ENCODE results near the gene NCOR1.
A peak's percentile ranks its signal among the peaks of the same experiment; 100 is the strongest.

NCOR1 gene

GRCh38 chr17:16251043-16251442, 35.7 kb upstream of the NCOR1 start:
- Histone ChIP-seq H3K9me3 (ENCODE audit: insufficient read depth, low read depth, low read length) (no peaks in the 10 kb centered on the region), H3K23ac (ENCODE audit: low read length) (no peak overlapping the region), H2BK120ac (ENCODE audit: insufficient read depth, low read length, poor library complexity) (no peak overlapping the region), H3K9ac (ENCODE audit: low read length) (no peak overlapping the region), H4K8ac (ENCODE audit: low read depth, low read length) (no peak overlapping the region), H3K4me3 (ENCODE audit: low read depth, low read length) (no peak overlapping the region), H4K12ac (ENCODE audit: low read depth, low read length) (no peak overlapping the region), H3K4me2 (ENCODE audit: low read length) (no peak overlapping the region), H3K79me2 (ENCODE audit: control insufficient read depth, insufficient read depth, low read length, poor library complexity) (no peaks in the 10 kb centered on the region), H2AFZ (ENCODE audit: insufficient read depth, low read length, poor library complexity) (no peak overlapping the region), H3K27me3 (ENCODE audit: insufficient read depth, low read length) (no peaks in the 10 kb centered on the region), H3K27ac (ENCODE audit: low read depth, low read length) (no peak overlapping the region), H3K4me1 (ENCODE audit: control insufficient read depth in 1 of 2, insufficient read depth in 2 of 2, low read length in 2 of 2) (no peaks in the 10 kb centered on the region), H3K14ac (ENCODE audit: low read length) (no peak overlapping the region), H3K18ac (ENCODE audit: low read length) (no peak overlapping the region), H3K79me1 (ENCODE audit: low read length) (no peaks in the 10 kb centered on the region), H2AK5ac (ENCODE audit: low read length) (no peak overlapping the region), H2BK5ac (ENCODE audit: low read depth, low read length, poor library complexity) (no peak overlapping the region), H3K36me3 (ENCODE audit: control insufficient read depth in 1 of 2, insufficient read depth in 2 of 2, low read length in 2 of 2) (no peaks in the 10 kb centered on the region), H2BK12ac (ENCODE audit: low read length) (no peak overlapping the region), H3K4ac (ENCODE audit: low read depth, low read length) (no peak overlapping the region), H4K91ac (ENCODE audit: low read depth, low read length) (no peak overlapping the region)
- DNase-seq: no peak
- no CpG with 5 or more reads among the region's 6 CpGs for WGBS (ENCODE audit: extremely low coverage, insufficient coverage, insufficient read length)

- Histone ChIP-seq H3K79me1 (ENCODE audit: low read length) (no peaks in the 10 kb centered on the region), H2BK120ac (ENCODE audit: insufficient read depth, low read length, poor library complexity) (no peak overlapping the region), H3K79me2 (ENCODE audit: control insufficient read depth, insufficient read depth, low read length, poor library complexity) (no peaks in the 10 kb centered on the region), H3K23ac (ENCODE audit: low read length) (no peak overlapping the region), H3K4ac (ENCODE audit: low read depth, low read length) (no peak overlapping the region), H2BK5ac (ENCODE audit: low read depth, low read length, poor library complexity) (no peak overlapping the region), H3K4me3 (ENCODE audit: low read depth, low read length) (no peak overlapping the region), H3K9ac (ENCODE audit: low read length) (no peak overlapping the region), H3K18ac (ENCODE audit: low read length) (no peak overlapping the region), H4K8ac (ENCODE audit: low read depth, low read length) (no peak overlapping the region), H3K27me3 (ENCODE audit: insufficient read depth, low read length) (no peaks in the 10 kb centered on the region), H3K14ac (ENCODE audit: low read length) (no peak overlapping the region), H4K12ac (ENCODE audit: low read depth, low read length) (no peak overlapping the region), H3K27ac (ENCODE audit: low read depth, low read length) (no peak overlapping the region), H4K91ac (ENCODE audit: low read depth, low read length) (no peak overlapping the region), H3K4me1 (ENCODE audit: control insufficient read depth in 1 of 2, insufficient read depth in 2 of 2, low read length in 2 of 2) (no peaks in the 10 kb centered on the region), H2BK12ac (ENCODE audit: low read length) (no peak overlapping the region), H3K36me3 (ENCODE audit: control insufficient read depth in 1 of 2, insufficient read depth in 2 of 2, low read length in 2 of 2) (no peaks in the 10 kb centered on the region), H2AFZ (ENCODE audit: insufficient read depth, low read length, poor library complexity) (no peak overlapping the region), H3K9me3 (ENCODE audit: insufficient read depth, low read depth, low read length) (no peaks in the 10 kb centered on the region), H2AK5ac (ENCODE audit: low read length) (no peak overlapping the region), H3K4me2 (ENCODE audit: low read length) (no peak overlapping the region)
- WGBS (ENCODE audit: extremely low coverage, insufficient coverage, insufficient read length): no CpG with 5 or more reads among the region's 1 CpG
- DNase-seq: peak in 1 of 2 donors; percentile 3
Observed at GRCh38 chr17:16250635-16251034, 35.3 kb upstream of the NCOR1 start.

GRCh38 chr17:16247586-16247984, 32.3 kb upstream of the NCOR1 start:
- no peak overlapping the region for H3K14ac ChIP-seq (ENCODE audit: low read length)
- H4K91ac ChIP-seq (ENCODE audit: low read depth, low read length): no peak overlapping the region
- H2AFZ ChIP-seq (ENCODE audit: insufficient read depth, low read length, poor library complexity): no peak overlapping the region
- no peaks in the 10 kb centered on the region for H3K4me1 ChIP-seq (ENCODE audit: control insufficient read depth in 1 of 2, insufficient read depth in 2 of 2, low read length in 2 of 2)
- H3K9ac ChIP-seq (ENCODE audit: low read length): no peak overlapping the region
- no peaks in the 10 kb centered on the region for H3K9me3 ChIP-seq (ENCODE audit: insufficient read depth, low read depth, low read length)
- no peak for DNase-seq
- no peak overlapping the region for H3K18ac ChIP-seq (ENCODE audit: low read length)
- H4K8ac ChIP-seq (ENCODE audit: low read depth, low read length): no peak overlapping the region
- no peak overlapping the region for H2BK12ac ChIP-seq (ENCODE audit: low read length)
- H3K36me3 ChIP-seq (ENCODE audit: control insufficient read depth in 1 of 2, insufficient read depth in 2 of 2, low read length in 2 of 2): peaks cover 0 to 5% of the 10 kb centered on the region in 2 experiments
- no peak overlapping the region for H3K4ac ChIP-seq (ENCODE audit: low read depth, low read length)
- H2BK5ac ChIP-seq (ENCODE audit: low read depth, low read length, poor library complexity): no peak overlapping the region
- H3K27ac ChIP-seq (ENCODE audit: low read depth, low read length): no peak overlapping the region
- no peak overlapping the region for H2BK120ac ChIP-seq (ENCODE audit: insufficient read depth, low read length, poor library complexity)
- H3K79me1 ChIP-seq (ENCODE audit: low read length): no peaks in the 10 kb centered on the region
- WGBS (ENCODE audit: extremely low coverage, insufficient coverage, insufficient read length): no CpG with 5 or more reads among the region's 7 CpGs
- no peak overlapping the region for H4K12ac ChIP-seq (ENCODE audit: low read depth, low read length)
- H3K79me2 ChIP-seq (ENCODE audit: control insufficient read depth, insufficient read depth, low read length, poor library complexity): no peaks in the 10 kb centered on the region
- H3K23ac ChIP-seq (ENCODE audit: low read length): no peak overlapping the region
- no peak overlapping the region for H2AK5ac ChIP-seq (ENCODE audit: low read length)
- H3K27me3 ChIP-seq (ENCODE audit: insufficient read depth, low read length): no peaks in the 10 kb centered on the region
- no peak overlapping the region for H3K4me3 ChIP-seq (ENCODE audit: low read depth, low read length)
- no peak overlapping the region for H3K4me2 ChIP-seq (ENCODE audit: low read length)

GRCh38 chr17:16243801-16244567, 28.6 kb upstream of the NCOR1 start:
- H4K8ac ChIP-seq (ENCODE audit: low read depth, low read length): no peak overlapping the region
- WGBS (ENCODE audit: extremely low coverage, insufficient coverage, insufficient read length): no CpG with 5 or more reads among the region's 9 CpGs
- peak overlapping the region; percentile 45 for H3K18ac ChIP-seq (ENCODE audit: low read length)
- no peaks in the 10 kb centered on the region for H3K79me2 ChIP-seq (ENCODE audit: control insufficient read depth, insufficient read depth, low read length, poor library complexity)
- H2AK5ac ChIP-seq (ENCODE audit: low read length): no peak overlapping the region
- H2AFZ ChIP-seq (ENCODE audit: insufficient read depth, low read length, poor library complexity): no peak overlapping the region
- no peak overlapping the region for H3K23ac ChIP-seq (ENCODE audit: low read length)
- no peak overlapping the region for H3K4ac ChIP-seq (ENCODE audit: low read depth, low read length)
- H3K36me3 ChIP-seq (ENCODE audit: control insufficient read depth in 1 of 2, insufficient read depth in 2 of 2, low read length in 2 of 2): peaks cover 0 to 5% of the 10 kb centered on the region in 2 experiments
- H3K4me3 ChIP-seq (ENCODE audit: low read depth, low read length): no peak overlapping the region
- no peak overlapping the region for H3K4me2 ChIP-seq (ENCODE audit: low read length)
- no peak overlapping the region for H3K27ac ChIP-seq (ENCODE audit: low read depth, low read length)
- H4K12ac ChIP-seq (ENCODE audit: low read depth, low read length): no peak overlapping the region
- H3K14ac ChIP-seq (ENCODE audit: low read length): no peak overlapping the region
- H2BK12ac ChIP-seq (ENCODE audit: low read length): no peak overlapping the region
- no peak overlapping the region for H2BK5ac ChIP-seq (ENCODE audit: low read depth, low read length, poor library complexity)
- no peak overlapping the region for H4K91ac ChIP-seq (ENCODE audit: low read depth, low read length)
- H3K27me3 ChIP-seq (ENCODE audit: insufficient read depth, low read length): no peaks in the 10 kb centered on the region
- DNase-seq: no peak
- no peak overlapping the region for H2BK120ac ChIP-seq (ENCODE audit: insufficient read depth, low read length, poor library complexity)
- no peak overlapping the region for H3K9ac ChIP-seq (ENCODE audit: low read length)
- no peaks in the 10 kb centered on the region for H3K4me1 ChIP-seq (ENCODE audit: control insufficient read depth in 1 of 2, insufficient read depth in 2 of 2, low read length in 2 of 2)
- H3K9me3 ChIP-seq (ENCODE audit: insufficient read depth, low read depth, low read length): no peaks in the 10 kb centered on the region
- H3K79me1 ChIP-seq (ENCODE audit: low read length): no peaks in the 10 kb centered on the region
